Muscle of leg (tissue), 11 donors: Measurements from ENCODE around the gene MAP4. TPM values are rescaled to one million over a fixed set of nuclear protein-coding genes. Genes with fewer than 3 reads are reported as not detected.

Source experiments
- DNase-seq: peaks from one replicate; pipeline ENCODE4 v3.0.0; 2013
- H3K27ac ChIP-seq: one replicate; pipeline ENCODE4 v1.5.1; 2013; ENCODE audit warnings: mild to moderate bottlenecking, low read length, control low read depth
- H3K27me3 ChIP-seq: one replicate; pipeline ENCODE4 v1.6.1; 2013; ENCODE audit warnings: low read length; ENCODE audit not compliant: control insufficient read depth, insufficient read depth
- H3K36me3 ChIP-seq: one replicate; pipeline ENCODE4 v1.6.1; 2013; ENCODE audit warnings: low read length; ENCODE audit not compliant: control insufficient read depth, insufficient read depth
- H3K4me1 ChIP-seq: one replicate; pipeline ENCODE4 v1.6.1; 2013; ENCODE audit warnings: low read length; ENCODE audit not compliant: control insufficient read depth, insufficient read depth
- H3K4me3 ChIP-seq: one replicate; pipeline ENCODE4 v1.5.1; 2013; ENCODE audit warnings: low read length, control low read depth
- H3K9me3 ChIP-seq: replicated peaks from 2 replicates; pipeline ENCODE4 v1.6.1; 2013; ENCODE audit warnings: low read depth, low read length; ENCODE audit not compliant: control insufficient read depth
- WGBS: methylation state at CpG from one replicate; pipeline ENCODE4 v1.1.5; 2013; ENCODE audit warnings: missing lambda C conversion rate; ENCODE audit not compliant: insufficient coverage; 5-methylcytosine and 5-hydroxymethylcytosine counted together
- polyA plus RNA-seq, 8 donors: library from polyadenylated mRNA; unstranded; fragments of 120-200 nt; gene quantifications; one replicate each; pipeline versions ENCODE4 v1.2.1 to v1.2.3, GENCODE V29; 2013; ENCODE audit warnings: inconsistent platforms in 1 of 8, low replicate concordance in 1 of 8; ENCODE audit not compliant: insufficient read length in 8 of 8, insufficient read depth in 1 of 8
- total RNA-seq: library from RNA; stranded (reverse); fragments of 120-200 nt; gene quantifications from one replicate; pipeline ENCODE4 v1.2.4, GENCODE V29; 2013

MAP4 gene
- total and polyA plus RNA-seq, 9 donors, result 189 to 352 (median 303) TPM

DNA sequence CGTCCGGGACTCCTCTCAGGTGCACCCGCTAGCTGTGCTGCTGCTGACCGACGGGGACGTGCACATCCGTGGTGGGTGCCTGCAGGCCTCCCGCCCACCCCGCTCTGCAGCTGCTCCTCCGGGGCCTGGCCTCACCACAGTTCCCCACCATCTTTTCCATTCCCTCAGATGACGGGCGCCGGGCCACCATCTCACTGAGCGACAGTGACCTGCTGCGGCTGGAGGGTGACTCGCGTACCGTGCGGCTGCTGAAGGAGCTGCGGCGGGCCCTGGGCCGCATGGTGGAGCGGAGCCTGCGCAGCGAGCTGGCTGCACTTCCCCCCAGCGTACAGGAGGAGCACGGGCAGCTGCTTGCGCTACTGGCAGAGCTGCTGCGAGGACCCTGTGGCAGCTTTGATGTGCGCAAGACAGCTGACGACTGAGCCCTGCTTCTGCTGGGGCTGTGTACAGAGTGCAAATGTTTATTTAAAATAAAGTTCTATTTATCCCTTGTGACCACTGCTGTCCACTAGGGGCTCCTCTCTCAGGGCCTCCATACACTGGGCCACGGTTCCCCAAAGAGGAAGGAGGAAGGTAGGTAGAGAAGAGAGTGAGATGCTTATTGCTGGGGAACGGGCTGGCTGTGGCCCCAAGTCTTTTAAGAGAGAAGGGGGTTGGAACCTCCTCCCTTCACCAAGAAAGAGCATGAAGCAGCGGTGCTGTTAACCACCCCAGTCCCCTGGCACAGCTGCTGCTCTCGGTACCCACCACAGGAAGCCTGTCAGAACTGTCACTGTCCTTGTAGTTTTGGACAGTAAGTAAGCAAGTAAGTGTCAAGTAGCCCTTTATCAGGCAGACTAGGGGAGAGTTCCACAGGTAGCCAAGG is 166.3 kb downstream of the MAP4 start:
- 83% methylated on average over 28 of the region's 35 CpGs for WGBS
- Histone ChIP-seq H3K4me1 (peaks cover 8% of the 10 kb centered on the region), H3K36me3 (peaks cover 97% of the 10 kb centered on the region), H3K27ac (no peak overlapping the region), H3K27me3 (no peaks in the 10 kb centered on the region), H3K4me3 (no peak overlapping the region), H3K9me3 (no peaks in the 10 kb centered on the region)
- DNase-seq, result no peak

GRCh38 chr3:47849186-47849698 is 167.0 kb downstream of the MAP4 start:
- H3K4me3 ChIP-seq, result no peak overlapping the region
- H3K27me3 ChIP-seq, result no peaks in the 10 kb centered on the region
- DNase-seq, result no peak
- no peak overlapping the region for H3K27ac ChIP-seq
- peaks cover 97% of the 10 kb centered on the region for H3K36me3 ChIP-seq
- H3K4me1 ChIP-seq, result peaks cover 5% of the 10 kb centered on the region
- no peaks in the 10 kb centered on the region for H3K9me3 ChIP-seq
- 73% methylated on average over 10 of the region's 14 CpGs for WGBS

- H3K4me1 ChIP-seq, result peaks cover 4% of the 10 kb centered on the region
- no peaks in the 10 kb centered on the region for H3K27me3 ChIP-seq
- no peaks in the 10 kb centered on the region for H3K9me3 ChIP-seq
- DNase-seq, result no peak
- peaks cover 98% of the 10 kb centered on the region for H3K36me3 ChIP-seq
- no peak overlapping the region for H3K4me3 ChIP-seq
- WGBS, result 79% methylated on average over 16 of the region's 23 CpGs
- no peak overlapping the region for H3K27ac ChIP-seq
These were observed 167.6 kb downstream of the MAP4 start for GRCh38 chr3:47848599-47849117.

DNA sequence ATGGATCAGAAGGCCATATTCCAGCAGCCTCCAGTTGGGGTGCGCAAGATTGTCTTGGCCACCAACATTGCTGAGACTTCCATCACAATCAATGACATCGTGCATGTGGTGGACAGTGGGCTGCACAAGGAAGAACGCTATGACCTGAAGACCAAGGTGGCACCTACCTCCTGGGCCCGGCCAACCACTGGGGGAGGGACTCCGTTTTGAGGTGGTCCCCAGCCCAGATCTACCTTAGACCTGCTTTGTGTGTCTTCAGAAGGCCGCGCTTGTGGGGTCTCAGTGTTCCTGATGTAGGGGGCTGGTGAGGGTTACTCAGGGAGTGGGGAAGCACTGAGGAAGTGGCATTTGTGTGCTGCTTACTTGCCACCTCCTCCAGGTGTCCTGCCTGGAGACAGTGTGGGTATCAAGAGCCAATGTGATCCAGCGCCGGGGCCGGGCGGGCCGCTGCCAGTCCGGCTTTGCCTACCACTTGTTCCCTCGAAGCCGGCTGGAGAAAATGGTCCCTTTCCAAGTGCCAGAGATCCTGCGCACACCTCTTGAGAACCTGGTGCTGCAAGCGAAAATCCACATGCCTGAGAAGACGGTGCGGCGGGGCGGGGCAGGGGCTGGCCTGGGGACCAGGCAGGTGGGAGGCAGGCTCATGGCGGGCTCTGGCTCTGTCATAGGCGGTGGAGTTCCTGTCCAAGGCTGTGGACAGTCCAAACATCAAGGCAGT is 168.3 kb downstream of the MAP4 start:
- H3K9me3 ChIP-seq, result no peaks in the 10 kb centered on the region
- no peaks in the 10 kb centered on the region for H3K27me3 ChIP-seq
- WGBS, result 94% methylated on average over 17 of the region's 23 CpGs
- no peak overlapping the region for H3K27ac ChIP-seq
- no peak for DNase-seq
- H3K4me3 ChIP-seq, result no peak overlapping the region
- H3K36me3 ChIP-seq, result peaks cover 98% of the 10 kb centered on the region
- peaks cover 3% of the 10 kb centered on the region for H3K4me1 ChIP-seq

DNA sequence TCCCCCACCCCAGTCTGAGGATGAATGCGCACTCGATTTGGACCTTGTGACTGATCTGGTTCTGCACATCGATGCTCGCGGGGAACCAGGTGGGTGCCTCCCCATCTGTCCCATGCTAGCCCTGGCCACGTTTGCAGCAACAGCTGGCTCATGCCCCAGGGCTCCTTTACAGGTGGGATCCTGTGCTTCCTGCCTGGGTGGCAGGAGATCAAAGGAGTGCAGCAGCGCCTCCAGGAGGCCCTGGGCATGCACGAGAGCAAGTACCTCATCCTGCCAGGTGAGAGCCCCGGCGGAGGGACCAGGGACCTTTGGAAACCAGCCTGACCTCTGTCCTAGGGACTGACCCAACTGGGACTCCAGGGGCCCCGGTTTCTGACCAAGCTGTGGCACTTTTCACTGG is 169.0 kb downstream of the MAP4 start:
- H3K27me3 ChIP-seq, result no peaks in the 10 kb centered on the region
- H3K27ac ChIP-seq, result no peak overlapping the region
- H3K4me1 ChIP-seq, result peaks cover 3% of the 10 kb centered on the region
- no peak for DNase-seq
- 84% methylated on average over 11 of the region's 11 CpGs for WGBS
- peaks cover 96% of the 10 kb centered on the region for H3K36me3 ChIP-seq
- no peak overlapping the region for H3K4me3 ChIP-seq
- no peaks in the 10 kb centered on the region for H3K9me3 ChIP-seq

DNA sequence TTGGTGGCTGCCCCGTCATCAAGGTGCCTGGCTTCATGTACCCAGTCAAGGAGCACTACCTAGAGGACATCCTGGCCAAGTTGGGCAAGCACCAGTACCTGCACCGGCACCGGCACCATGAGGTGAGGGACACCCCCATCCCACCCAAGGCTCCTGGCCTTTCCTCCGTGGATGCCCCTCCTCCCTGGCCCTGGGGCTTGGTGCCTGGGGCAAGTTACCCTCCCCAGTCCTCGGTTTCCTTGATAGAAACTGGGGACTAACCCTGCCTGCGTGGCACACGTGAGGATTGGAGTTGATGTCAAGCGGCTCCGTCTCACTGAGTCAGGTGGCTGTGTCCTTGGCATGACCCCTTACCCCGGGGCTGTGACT is 169.4 kb downstream of the MAP4 start:
- H3K4me1 ChIP-seq, result peaks cover 3% of the 10 kb centered on the region
- H3K27me3 ChIP-seq, result no peaks in the 10 kb centered on the region
- 89% methylated on average over 9 of the region's 10 CpGs for WGBS
- no peak overlapping the region for H3K4me3 ChIP-seq
- H3K36me3 ChIP-seq, result peaks cover 95% of the 10 kb centered on the region
- no peak overlapping the region for H3K27ac ChIP-seq
- DNase-seq, result no peak
- H3K9me3 ChIP-seq, result no peaks in the 10 kb centered on the region

DNA sequence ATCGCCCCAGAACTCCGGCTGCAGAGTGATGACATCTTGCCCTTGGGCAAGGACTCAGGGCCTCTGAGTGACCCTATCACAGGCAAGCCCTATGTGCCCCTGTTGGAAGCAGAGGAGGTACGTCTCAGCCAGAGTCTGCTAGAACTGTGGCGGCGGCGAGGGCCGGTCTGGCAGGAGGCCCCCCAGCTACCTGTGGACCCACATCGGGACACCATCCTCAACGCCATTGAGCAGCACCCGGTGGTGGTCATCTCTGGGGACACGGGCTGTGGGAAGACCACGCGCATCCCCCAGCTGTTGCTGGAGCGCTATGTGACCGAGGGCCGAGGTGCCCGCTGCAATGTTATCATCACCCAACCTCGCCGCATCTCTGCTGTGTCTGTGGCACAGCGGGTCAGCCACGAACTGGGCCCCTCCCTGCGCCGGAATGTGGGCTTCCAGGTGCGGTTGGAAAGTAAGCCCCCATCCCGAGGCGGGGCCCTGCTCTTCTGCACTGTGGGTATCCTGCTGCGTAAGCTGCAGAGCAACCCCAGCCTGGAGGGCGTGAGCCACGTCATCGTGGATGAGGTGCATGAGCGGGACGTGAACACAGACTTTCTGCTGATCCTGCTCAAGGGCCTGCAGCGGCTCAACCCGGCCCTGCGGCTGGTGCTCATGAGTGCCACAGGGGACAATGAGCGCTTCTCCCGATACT is 169.9 kb downstream of the MAP4 start:
- no peak for DNase-seq
- H3K9me3 ChIP-seq, result no peaks in the 10 kb centered on the region
- H3K4me1 ChIP-seq, result peaks cover 3% of the 10 kb centered on the region
- H3K4me3 ChIP-seq, result no peak overlapping the region
- no peaks in the 10 kb centered on the region for H3K27me3 ChIP-seq
- H3K36me3 ChIP-seq, result peaks cover 95% of the 10 kb centered on the region
- no peak overlapping the region for H3K27ac ChIP-seq
- WGBS, result 92% methylated on average over 37 of the region's 37 CpGs

GRCh38 chr3:47841786-47842349 is 174.3 kb downstream of the MAP4 start:
- DNase-seq, result no peak
- Histone ChIP-seq H3K27ac (no peak overlapping the region), H3K4me1 (no peaks in the 10 kb centered on the region), H3K27me3 (no peaks in the 10 kb centered on the region), H3K36me3 (peaks cover 88% of the 10 kb centered on the region), H3K4me3 (no peak overlapping the region), H3K9me3 (no peaks in the 10 kb centered on the region)
- 59% methylated on average over 3 of the region's 7 CpGs for WGBS

DNA sequence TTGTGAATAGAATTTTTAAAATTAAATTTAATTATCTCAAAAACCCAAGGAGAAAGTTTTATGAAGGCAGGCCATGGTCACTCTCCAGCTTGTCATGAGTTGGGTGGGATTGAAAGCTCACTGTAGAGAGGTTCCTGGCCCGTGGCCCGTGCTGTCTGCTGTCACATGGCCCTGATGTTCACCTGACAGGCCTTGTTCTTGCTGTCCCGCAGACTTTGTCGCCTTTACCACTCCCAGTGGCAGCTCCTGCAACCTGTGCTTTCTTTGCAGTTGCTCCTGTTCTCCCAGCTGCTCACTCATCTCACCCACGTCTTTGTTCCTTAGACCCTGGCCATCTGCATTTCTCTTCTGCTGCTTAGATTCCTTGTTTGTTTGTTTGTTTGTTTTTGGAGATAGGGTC is 177.7 kb downstream of the MAP4 start:
- no peaks in the 10 kb centered on the region for H3K27me3 ChIP-seq
- 71% methylated on average over 2 of the region's 5 CpGs for WGBS
- no peaks in the 10 kb centered on the region for H3K9me3 ChIP-seq
- H3K27ac ChIP-seq, result no peak overlapping the region
- no peaks in the 10 kb centered on the region for H3K4me1 ChIP-seq
- H3K36me3 ChIP-seq, result peaks cover 80% of the 10 kb centered on the region
- no peak overlapping the region for H3K4me3 ChIP-seq
- DNase-seq, result no peak
